Suprapubic skin (tissue), 3 donors: ENCODE measurements around the gene OSBP2.

Source experiments
- CTCF ChIP-seq, 2 donors: fragments of 200-600 bp in 1 of 2; fragments of 450-650 bp in 1 of 2; sonication (generic) in 1 of 2; IDR thresholded peaks; one replicate each; pipeline ENCODE4 v1.5.1; 2016 to 2019; ENCODE audit warnings: antibody characterized with exemption in 2 of 2, mild to moderate bottlenecking in 1 of 2, moderate library complexity in 1 of 2
- POLR2A ChIP-seq, 2 donors: fragments of 450-650 bp; IDR thresholded peaks; one replicate each; pipeline ENCODE4 v1.6.1; 2017; ENCODE audit warnings: antibody characterized with exemption in 2 of 2, mild to moderate bottlenecking in 2 of 2, moderate library complexity in 2 of 2

GRCh38 chr22:30847583-30847982, 152.9 kb downstream of the OSBP2 start:
- TF ChIP-seq POLR2A (IDR thresholded peaks at IDR 0.05) (no peak), CTCF (IDR thresholded peaks at IDR 0.05) (no peak)
